Measurements from ENCODE around the gene ZNF513. TPM values are rescaled to one million over a fixed set of nuclear protein-coding genes. Genes with fewer than 3 reads are reported as not detected.
"Not testable (repeated sequence)": the region's sequence is repeated elsewhere in the genome, so short reads cannot be mapped to it uniquely, and the experiment has no call there.

The ZNF513 gene
- total RNA-seq, 1 donor = 11.7 TPM

DNA sequence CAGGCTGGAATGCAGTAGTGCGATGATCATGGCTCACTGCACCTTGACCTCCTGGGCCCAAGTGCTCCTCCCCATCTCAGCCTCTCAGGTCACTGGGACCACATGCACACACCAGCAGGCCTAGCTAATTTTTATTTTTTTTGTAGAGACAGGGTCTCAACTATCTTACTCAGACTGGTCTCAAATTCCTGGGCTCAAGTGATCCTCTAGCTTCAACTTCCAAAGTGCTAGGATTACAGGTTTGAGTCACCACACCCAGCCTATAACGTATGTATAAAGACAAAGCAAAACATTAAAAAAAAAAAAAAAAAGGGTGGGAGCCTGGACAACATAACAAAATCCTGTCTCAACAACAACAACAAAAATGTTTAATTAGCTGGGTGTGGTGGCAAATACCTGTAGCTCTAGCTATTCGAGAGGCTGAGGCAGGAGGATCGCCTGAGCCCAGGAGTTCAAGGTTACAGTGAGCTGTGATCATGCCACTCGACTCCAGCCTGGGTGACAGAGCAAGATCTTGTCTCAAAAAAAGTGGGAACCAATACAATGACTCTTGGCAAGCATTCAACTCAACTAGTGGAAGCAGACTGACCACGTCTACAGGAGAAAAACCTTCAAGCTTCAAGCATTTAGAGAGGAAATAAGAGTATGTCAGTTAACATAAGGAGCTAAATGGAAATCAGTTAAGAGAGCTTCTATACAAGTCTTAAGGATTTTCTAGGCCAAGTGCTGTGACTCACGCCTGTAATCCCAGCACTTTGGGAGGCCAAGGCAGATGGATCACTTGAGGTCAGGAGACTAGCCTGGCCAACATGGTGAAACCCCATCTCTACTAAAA lies 26.6 kb downstream of the ZNF513 start:
- TF ChIP-seq, protein P1, sequence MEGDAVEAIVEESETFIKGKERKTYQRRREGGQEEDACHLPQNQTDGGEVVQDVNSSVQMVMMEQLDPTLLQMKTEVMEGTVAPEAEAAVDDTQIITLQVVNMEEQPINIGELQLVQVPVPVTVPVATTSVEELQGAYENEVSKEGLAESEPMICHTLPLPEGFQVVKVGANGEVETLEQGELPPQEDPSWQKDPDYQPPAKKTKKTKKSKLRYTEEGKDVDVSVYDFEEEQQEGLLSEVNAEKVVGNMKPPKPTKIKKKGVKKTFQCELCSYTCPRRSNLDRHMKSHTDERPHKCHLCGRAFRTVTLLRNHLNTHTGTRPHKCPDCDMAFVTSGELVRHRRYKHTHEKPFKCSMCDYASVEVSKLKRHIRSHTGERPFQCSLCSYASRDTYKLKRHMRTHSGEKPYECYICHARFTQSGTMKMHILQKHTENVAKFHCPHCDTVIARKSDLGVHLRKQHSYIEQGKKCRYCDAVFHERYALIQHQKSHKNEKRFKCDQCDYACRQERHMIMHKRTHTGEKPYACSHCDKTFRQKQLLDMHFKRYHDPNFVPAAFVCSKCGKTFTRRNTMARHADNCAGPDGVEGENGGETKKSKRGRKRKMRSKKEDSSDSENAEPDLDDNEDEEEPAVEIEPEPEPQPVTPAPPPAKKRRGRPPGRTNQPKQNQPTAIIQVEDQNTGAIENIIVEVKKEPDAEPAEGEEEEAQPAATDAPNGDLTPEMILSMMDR (IDR thresholded peaks at IDR 0.05; ENCODE audit: insufficient read depth, low read depth, low read length) = no peak
- DNase-seq (ENCODE audit: low read depth) = peak; percentile 73
- H3K4me3 ChIP-seq (ENCODE audit: low read depth, low read length) = no peak overlapping the region

DNA sequence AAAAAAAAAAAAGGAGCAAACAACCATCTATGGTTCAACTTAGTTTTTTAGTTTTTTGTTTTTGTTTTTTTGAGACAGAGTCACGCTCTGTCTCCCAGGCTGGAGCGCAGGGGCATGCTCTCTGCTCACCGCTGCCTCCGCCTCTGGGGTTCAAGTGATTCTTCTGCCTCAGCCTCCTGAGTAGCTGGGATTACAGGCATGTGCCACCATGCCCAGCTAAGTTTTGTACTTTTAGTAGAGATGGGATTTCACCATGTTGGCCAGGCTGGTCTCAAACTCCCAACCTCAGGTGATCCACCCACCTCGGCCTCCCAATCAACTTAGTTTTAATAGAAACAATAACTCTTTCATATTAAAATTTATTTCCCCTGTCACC lies 27.2 kb downstream of the ZNF513 start:
- H3K4me3 ChIP-seq (ENCODE audit: low read depth, low read length); DNase-seq (ENCODE audit: low read depth): not testable (repeated sequence)

DNA sequence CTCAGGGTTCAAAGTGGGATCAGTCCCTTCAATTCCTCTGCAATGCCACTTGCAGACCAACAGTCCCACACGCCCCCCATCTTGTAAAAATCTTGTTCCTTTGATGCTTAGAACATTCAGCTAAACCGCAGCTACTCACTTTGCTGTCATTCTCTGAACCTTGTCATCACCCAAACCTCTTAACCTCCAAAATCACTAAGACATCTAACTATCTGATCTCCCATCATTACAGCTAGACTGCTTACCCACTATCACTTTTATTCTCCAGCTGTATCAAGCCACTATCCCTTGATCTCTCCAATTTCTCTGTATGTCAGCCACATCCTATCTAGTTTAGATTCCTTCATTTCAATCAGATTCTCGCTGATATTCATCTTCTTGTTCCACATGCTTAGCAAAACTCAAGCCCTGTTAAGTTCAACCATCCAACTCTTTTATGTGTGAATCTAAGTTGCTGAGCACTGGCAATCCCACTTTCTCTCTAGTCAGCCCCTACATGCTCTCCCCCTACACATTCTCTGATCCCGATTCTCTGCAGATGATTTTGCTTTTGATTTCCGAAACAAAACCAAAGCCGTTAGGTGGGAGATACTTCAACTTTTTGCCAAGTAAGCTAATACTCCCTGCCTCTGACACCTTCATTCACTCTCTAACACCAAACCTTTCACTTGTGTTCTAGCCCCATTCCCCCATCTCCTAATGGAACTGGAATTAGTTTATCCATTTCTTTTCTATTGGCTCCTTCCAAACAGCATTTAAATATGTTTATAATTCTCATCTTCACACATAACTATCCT lies 28.5 kb downstream of the ZNF513 start:
- TF ChIP-seq, protein P1 (IDR thresholded peaks at IDR 0.05; ENCODE audit: insufficient read depth, low read depth, low read length) = no peak

GRCh38 chr2:27350106-27350693 lies 30.3 kb downstream of the ZNF513 start:
- no peak overlapping the region for H3K4me3 ChIP-seq (ENCODE audit: low read depth, low read length)
- no peak for DNase-seq (ENCODE audit: low read depth)
- TF ChIP-seq, protein P1 (IDR thresholded peaks at IDR 0.05; ENCODE audit: insufficient read depth, low read depth, low read length) = no peak

More for the DNA sequence above, 28.5 kb downstream of the ZNF513 start:
- no peak for DNase-seq (ENCODE audit: low read depth)
- H3K4me3 ChIP-seq (ENCODE audit: low read depth, low read length) = no peak overlapping the region

DNA sequence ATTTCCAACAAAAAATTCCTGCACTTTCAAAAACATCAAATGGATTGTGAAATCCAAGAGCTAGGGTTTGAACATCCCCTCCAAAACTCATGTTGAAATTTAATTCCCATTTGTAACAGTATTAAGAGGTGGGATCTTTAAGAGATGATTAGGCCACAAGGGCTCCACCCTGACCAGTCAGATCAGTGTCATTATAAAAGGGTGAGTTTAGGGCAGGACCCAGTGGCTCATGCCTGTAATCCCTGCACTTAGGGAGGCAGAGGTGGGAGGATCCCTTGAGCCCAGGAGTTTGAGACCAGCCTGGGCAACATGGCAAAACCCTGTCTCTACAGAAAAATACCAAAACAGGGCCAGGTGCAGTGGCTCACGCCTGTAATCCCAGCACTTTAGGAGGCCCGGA lies 32.9 kb downstream of the ZNF513 start:
- DNase-seq (ENCODE audit: low read depth) = no peak
- H3K4me3 ChIP-seq (ENCODE audit: low read depth, low read length) = no peak overlapping the region
- TF ChIP-seq, protein P1 (IDR thresholded peaks at IDR 0.05; ENCODE audit: insufficient read depth, low read depth, low read length) = no peak

GRCh38 chr2:27336173-27336572 lies 44.4 kb downstream of the ZNF513 start:
- no peak for DNase-seq (ENCODE audit: low read depth)

More at GRCh38 chr2:27336173-27336572, 44.4 kb downstream of the ZNF513 start:
- TF ChIP-seq, protein P1 (IDR thresholded peaks at IDR 0.05; ENCODE audit: insufficient read depth, low read depth, low read length) = no peak
- H3K4me3 ChIP-seq (ENCODE audit: low read depth, low read length) = no peak overlapping the region
